ENCODE results near the gene MYB.

MYB gene

DNA sequence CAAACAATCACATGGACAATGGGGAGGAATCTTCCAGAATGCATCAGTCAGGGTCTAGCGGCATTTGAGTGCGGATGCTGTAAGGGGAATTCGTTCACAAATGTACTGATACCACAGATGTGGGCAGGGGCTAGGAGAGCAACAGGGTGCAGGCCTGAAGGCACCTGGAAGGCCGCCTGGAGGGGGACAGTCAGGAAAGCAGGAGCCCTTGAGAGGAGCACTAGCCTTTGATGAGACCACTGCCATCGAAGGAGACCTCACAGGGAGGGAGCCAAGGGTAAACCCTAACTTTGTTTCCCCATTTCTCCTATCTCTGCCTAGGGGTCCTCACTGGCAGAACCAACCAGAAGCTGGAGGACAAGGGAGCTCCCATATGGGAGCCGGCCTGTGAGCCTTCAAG, 38.2 kb downstream of the MYB start:
- TF ChIP-seq CTCF (IDR thresholded peaks at IDR 0.05; ENCODE audit: insufficient read depth, low read length, missing control alignments): no peak
- H3K4me3 ChIP-seq (ENCODE audit: low read depth, low read length): no peak overlapping the region
- ChIA-PET CTCF (no interaction called here), POLR2A (no interaction called here)
- no peak for DNase-seq (ENCODE audit: low read depth, low spot score)

DNA sequence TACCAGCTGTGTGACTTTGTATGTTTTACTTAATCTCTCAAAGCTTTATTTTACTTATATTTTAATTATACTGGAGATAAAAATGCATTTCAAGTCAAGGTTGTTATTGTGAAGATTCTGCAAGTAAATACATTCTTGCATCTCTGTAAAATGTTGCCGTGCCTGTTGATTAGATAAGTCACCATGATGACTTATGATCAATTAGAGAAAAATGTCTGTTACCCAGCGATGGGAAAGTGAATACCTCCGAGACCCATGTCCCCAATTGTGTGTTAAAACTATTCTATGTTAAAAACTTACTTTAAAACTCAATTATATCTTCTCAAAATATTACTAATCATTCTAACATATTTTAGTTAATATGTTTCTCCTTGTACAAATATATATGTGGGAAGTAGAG, 39.9 kb downstream of the MYB start:
- no peak overlapping the region for H3K4me3 ChIP-seq (ENCODE audit: low read depth, low read length)
- TF ChIP-seq CTCF (IDR thresholded peaks at IDR 0.05; ENCODE audit: insufficient read depth, low read length, missing control alignments): no peak
- ChIA-PET POLR2A (no interaction called here), CTCF (interaction anchor here (1.2 to 1.3 kb wide), 2 partner anchors 9 to 77 kb away, joined by 3 to 4 read pairs; no protein-coding TSS in a partner anchor)
- no peak for DNase-seq (ENCODE audit: low read depth, low spot score)

DNA sequence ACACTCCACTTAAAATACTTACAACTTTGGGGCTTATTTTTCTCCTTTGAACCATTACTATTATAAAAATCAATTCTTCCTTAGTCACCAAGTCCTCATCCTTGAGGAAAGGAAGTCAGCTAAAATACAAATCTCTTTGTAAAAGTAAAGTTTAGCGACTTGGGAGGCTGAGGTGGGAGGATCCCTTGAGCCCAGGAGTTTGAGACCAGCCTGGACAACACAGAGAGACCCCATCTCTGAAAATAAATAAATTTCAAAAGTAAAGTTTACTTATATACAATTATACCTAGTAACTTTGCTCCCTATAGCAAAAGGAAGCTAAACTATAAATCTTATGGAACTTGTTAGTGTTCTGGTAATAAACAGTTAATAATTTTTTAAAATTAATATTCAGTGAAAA, 40.4 kb downstream of the MYB start:
- ChIA-PET CTCF (interaction anchor here (0.5 to 1.3 kb wide), 3 partner anchors 9 to 1457 kb away, joined by 3 to 4 read pairs (median 3); no protein-coding TSS in a partner anchor), POLR2A (no interaction called here)
- TF ChIP-seq CTCF (IDR thresholded peaks at IDR 0.05; ENCODE audit: insufficient read depth, low read length, missing control alignments): no peak
- H3K4me3 ChIP-seq (ENCODE audit: low read depth, low read length): no peak overlapping the region
- DNase-seq (ENCODE audit: low read depth, low spot score): no peak

DNA sequence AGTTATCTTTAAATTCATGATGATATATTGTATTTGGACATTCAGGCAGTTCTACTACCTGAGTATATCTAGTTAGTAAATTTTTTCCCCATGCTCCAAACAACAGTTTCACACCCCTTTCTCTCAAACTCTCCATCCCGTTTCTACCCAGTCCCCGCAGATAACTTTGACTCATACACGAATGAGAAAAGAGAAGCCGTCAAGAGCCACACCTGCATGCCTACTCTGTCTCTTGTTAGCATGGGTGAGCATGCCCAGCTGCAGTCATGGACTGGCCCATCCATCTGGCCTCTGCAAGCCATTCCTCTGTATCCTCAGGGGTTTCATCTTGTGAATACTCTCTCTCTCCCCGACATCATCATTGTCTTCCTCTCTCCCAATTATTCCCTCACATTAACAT, 41.5 kb downstream of the MYB start:
- no peak for DNase-seq (ENCODE audit: low read depth, low spot score)
- ChIA-PET POLR2A (no interaction called here), CTCF (no interaction called here)
- no peak for TF ChIP-seq CTCF (IDR thresholded peaks at IDR 0.05; ENCODE audit: insufficient read depth, low read length, missing control alignments)
- no peak overlapping the region for H3K4me3 ChIP-seq (ENCODE audit: low read depth, low read length)

GRCh38 chr6:135224037-135224647, 43.0 kb downstream of the MYB start:
- ChIA-PET CTCF (interaction anchor here (1.0 kb wide), 1 partner anchor 10 kb away, joined by 4 read pairs; no protein-coding TSS in a partner anchor), POLR2A (no interaction called here)
- H3K4me3 ChIP-seq (ENCODE audit: low read depth, low read length): no peak overlapping the region
- DNase-seq (ENCODE audit: low read depth, low spot score): no peak
- no peak for TF ChIP-seq CTCF (IDR thresholded peaks at IDR 0.05; ENCODE audit: insufficient read depth, low read length, missing control alignments)

GRCh38 chr6:135225911-135226310, 44.8 kb downstream of the MYB start:
- POLR2A ChIA-PET: no interaction called here
- no peak for TF ChIP-seq CTCF (IDR thresholded peaks at IDR 0.05; ENCODE audit: insufficient read depth, low read length, missing control alignments)
- CTCF ChIA-PET: no interaction called here
- H3K4me3 ChIP-seq (ENCODE audit: low read depth, low read length): no peak overlapping the region
- DNase-seq (ENCODE audit: low read depth, low spot score): no peak

Measured in AG04449 (cell line).